Liver (tissue), 9 donors: ENCODE data around the gene PPFIBP2. TPM values are rescaled to one million over a fixed set of nuclear protein-coding genes. Genes with fewer than 3 reads are reported as not detected.

Source experiments
- DNase-seq: peaks from one replicate; pipeline ENCODE4 v3.0.0-alpha.2; 2017; ENCODE audit warnings: low spot score
- H3K27ac ChIP-seq, 2 donors: one replicate each; pipeline ENCODE4 v1.7.0; 2013; ENCODE audit warnings: inconsistent platforms in 2 of 2, low read length in 2 of 2, control low read depth in 1 of 2, low read depth in 1 of 2, mild to moderate bottlenecking in 1 of 2
- H3K27me3 ChIP-seq, 4 donors: one replicate each; pipeline versions ENCODE4 v1.6.1 to v1.7.0; 2013; ENCODE audit warnings: low read length in 3 of 4, inconsistent platforms in 1 of 4, mild to moderate bottlenecking in 1 of 4, moderate library complexity in 1 of 4; ENCODE audit not compliant: control insufficient read depth in 4 of 4, insufficient read depth in 4 of 4
- H3K36me3 ChIP-seq, 4 donors: one replicate each; pipeline versions ENCODE4 v1.6.1 to v1.7.0; 2013; ENCODE audit warnings: low read length in 3 of 4, mild to moderate bottlenecking in 3 of 4, low read depth in 1 of 4, moderate library complexity in 1 of 4; ENCODE audit not compliant: control insufficient read depth in 4 of 4, insufficient read depth in 3 of 4
- H3K4me1 ChIP-seq, 4 donors: one replicate each; pipeline versions ENCODE4 v1.6.1 to v1.7.0; 2013; ENCODE audit warnings: low read length in 3 of 4, mild to moderate bottlenecking in 3 of 4, moderate library complexity in 1 of 4; ENCODE audit not compliant: control insufficient read depth in 4 of 4, insufficient read depth in 4 of 4
- H3K4me3 ChIP-seq, 3 donors: one replicate each; pipeline versions ENCODE4 v1.6.1 to v1.7.0; 2013; ENCODE audit warnings: low read length in 3 of 3, control low read depth in 1 of 3, low read depth in 1 of 3, mild to moderate bottlenecking in 1 of 3
- H3K9ac ChIP-seq, 2 donors: one replicate each; pipeline ENCODE4 v1.7.0; 2013; ENCODE audit warnings: low read length in 2 of 2, mild to moderate bottlenecking in 2 of 2, moderate library complexity in 2 of 2, control low read depth in 1 of 2, low read depth in 1 of 2
- H3K9me3 ChIP-seq, 4 donors: one replicate each; pipeline versions ENCODE4 v1.6.1 to v1.7.0; 2013; ENCODE audit warnings: low read length in 3 of 4; ENCODE audit not compliant: control insufficient read depth in 4 of 4
- ATF3 ChIP-seq: IDR thresholded peaks from 2 replicates; pipeline ENCODE4 v1.6.1; 2016; ENCODE audit warnings: antibody characterized with exemption
- FOXA1 ChIP-seq: IDR thresholded peaks from 2 replicates; pipeline ENCODE4 v1.6.1; 2016; ENCODE audit warnings: antibody characterized with exemption
- HNF4A ChIP-seq, 2 donors: conservative IDR thresholded peaks; 2 replicates each; pipeline ENCODE4 v1.6.1; 2016; ENCODE audit warnings: antibody characterized with exemption in 2 of 2, mild to moderate bottlenecking in 2 of 2
- HNF4G ChIP-seq: IDR thresholded peaks from 2 replicates; pipeline ENCODE4 v1.6.1; 2016; ENCODE audit warnings: antibody characterized with exemption
- JUND ChIP-seq, 2 donors: IDR thresholded peaks; 2 replicates each; pipeline ENCODE4 v1.6.1; 2016; ENCODE audit warnings: antibody characterized with exemption in 2 of 2
- NR2F2 ChIP-seq: IDR thresholded peaks from 2 replicates; pipeline ENCODE4 v1.6.1; 2016; ENCODE audit warnings: antibody characterized with exemption
- RAD21 ChIP-seq, 2 donors: IDR thresholded peaks; 2 replicates each; pipeline ENCODE4 v1.6.1; 2016; ENCODE audit warnings: antibody characterized with exemption in 2 of 2, mild to moderate bottlenecking in 2 of 2
- REST ChIP-seq: IDR thresholded peaks from 2 replicates; pipeline ENCODE4 v1.6.1; 2016; ENCODE audit warnings: antibody characterized with exemption, mild to moderate bottlenecking
- RXRA ChIP-seq, 2 donors: IDR thresholded peaks; 2 replicates each; pipeline ENCODE4 v1.6.1; 2017 to 2018; ENCODE audit warnings: antibody characterized with exemption in 2 of 2, mild to moderate bottlenecking in 1 of 2
- SP1 ChIP-seq: IDR thresholded peaks from 2 replicates; pipeline ENCODE4 v1.6.1; 2018; ENCODE audit warnings: antibody characterized with exemption, mild to moderate bottlenecking
- TAF1 ChIP-seq: conservative IDR thresholded peaks from 2 replicates; pipeline ENCODE4 v1.6.1; 2016; ENCODE audit warnings: antibody characterized with exemption, mild to moderate bottlenecking
- YY1 ChIP-seq: IDR thresholded peaks from 2 replicates; pipeline ENCODE4 v1.6.1; 2016; ENCODE audit warnings: antibody characterized with exemption, mild to moderate bottlenecking
- WGBS: extraction: QIAGEN DNeasy Blood & Tissue Kit; methylation state at CpG from one replicate; pipeline ENCODE4 v1.1.7; 2013; 5-methylcytosine and 5-hydroxymethylcytosine counted together
- polyA plus RNA-seq, 2 donors: library from polyadenylated mRNA; stranded (reverse) in 1 of 2; unstranded in 1 of 2; fragments of 200-250 nt in 1 of 2; fragments of >200 nt in 1 of 2; fragmentation: Nextera tagmentation in 1 of 2; extraction: Ambion mirVana in 1 of 2; gene quantifications; one replicate each; pipeline versions ENCODE4 v1.2.1 to v1.2.3, GENCODE V29; 2013 to 2015
- total RNA-seq, 2 donors: library from RNA; depleted of rRNA; stranded (reverse); fragments of >200 nt; gene quantifications; one replicate each; pipeline ENCODE4 v1.2.3, GENCODE V29; 2014
- TF ChIP-seq, protein P1 (sequence below): IDR thresholded peaks from 2 replicates; pipeline ENCODE4 v1.6.1; 2016; ENCODE audit warnings: antibody characterized with exemption
- TF ChIP-seq, protein P2 (sequence below): IDR thresholded peaks from 2 replicates; pipeline ENCODE4 v1.6.1; 2016; ENCODE audit warnings: antibody characterized with exemption
- donor health status: healthy.
- donor health status: healthy.
- donor health status: healthy.
- donor health status: healthy.
- donor health status: healthy.

PPFIBP2 gene
- total and polyA plus RNA-seq, 4 donors, result 19.6 to 80.0 (median 23.2) TPM

DNA sequence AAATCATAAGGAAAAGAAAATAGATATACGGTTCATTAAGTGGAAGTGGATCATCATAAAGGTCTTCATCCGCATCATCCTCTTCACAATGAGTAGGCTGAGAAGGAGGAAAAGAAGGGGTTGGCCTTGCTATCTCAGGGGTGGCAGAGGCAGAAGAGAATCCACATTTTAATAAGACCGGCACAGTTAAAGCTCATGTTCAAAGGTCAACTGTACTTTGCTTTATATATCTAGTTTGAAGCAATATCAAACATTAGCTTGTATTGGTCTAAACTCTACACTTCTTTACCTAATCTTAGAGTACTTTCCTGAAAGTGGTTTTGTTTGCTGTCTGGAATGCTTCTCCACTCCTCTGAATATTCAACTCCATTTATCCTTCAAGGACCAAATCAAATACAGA lies 5.7 kb upstream of the PPFIBP2 start:
- H3K9me3 ChIP-seq, result no peaks in the 10 kb centered on the region
- 75% methylated on average over 3 of the region's 3 CpGs for WGBS
- H3K9ac ChIP-seq, result no peak overlapping the region
- peaks cover 0 to 2% (median 0%) of the 10 kb centered on the region in 4 donors for H3K36me3 ChIP-seq
- peaks cover 13 to 29% (median 21%) of the 10 kb centered on the region in 4 donors for H3K4me1 ChIP-seq
- H3K4me3 ChIP-seq, result no peak overlapping the region
- no peak for DNase-seq
- no peaks in the 10 kb centered on the region for H3K27me3 ChIP-seq
- no peak overlapping the region for H3K27ac ChIP-seq
- TF ChIP-seq, protein P1, sequence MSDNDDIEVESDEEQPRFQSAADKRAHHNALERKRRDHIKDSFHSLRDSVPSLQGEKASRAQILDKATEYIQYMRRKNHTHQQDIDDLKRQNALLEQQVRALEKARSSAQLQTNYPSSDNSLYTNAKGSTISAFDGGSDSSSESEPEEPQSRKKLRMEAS, result no peak
- TF ChIP-seq RXRA (IDR thresholded peaks at IDR 0.05) (no peak), HNF4A (conservative IDR thresholded peaks at IDR 0.05) (no peak), YY1 (no peak), REST (no peak), NR2F2 (no peak), SP1 (no peak), RAD21 (IDR thresholded peaks at IDR 0.05) (no peak), TAF1 (no peak), HNF4G (no peak), ATF3 (no peak), JUND (IDR thresholded peaks at IDR 0.05) (no peak)

- TF ChIP-seq HNF4G, result no peak
- Histone ChIP-seq H3K9me3 (no peaks in the 10 kb centered on the region), H3K4me3 (no peak overlapping the region), H3K4me1 (peaks cover 13 to 34% (median 23%) of the 10 kb centered on the region in 4 donors), H3K27me3 (no peaks in the 10 kb centered on the region), H3K9ac (no peak overlapping the region), H3K36me3 (no peaks in the 10 kb centered on the region), H3K27ac (no peak overlapping the region)
- 88% methylated on average over 2 of the region's 2 CpGs for WGBS
- DNase-seq, result no peak
Measured at GRCh38 chr11:7509966-7510365, 3.8 kb upstream of the PPFIBP2 start.

DNA sequence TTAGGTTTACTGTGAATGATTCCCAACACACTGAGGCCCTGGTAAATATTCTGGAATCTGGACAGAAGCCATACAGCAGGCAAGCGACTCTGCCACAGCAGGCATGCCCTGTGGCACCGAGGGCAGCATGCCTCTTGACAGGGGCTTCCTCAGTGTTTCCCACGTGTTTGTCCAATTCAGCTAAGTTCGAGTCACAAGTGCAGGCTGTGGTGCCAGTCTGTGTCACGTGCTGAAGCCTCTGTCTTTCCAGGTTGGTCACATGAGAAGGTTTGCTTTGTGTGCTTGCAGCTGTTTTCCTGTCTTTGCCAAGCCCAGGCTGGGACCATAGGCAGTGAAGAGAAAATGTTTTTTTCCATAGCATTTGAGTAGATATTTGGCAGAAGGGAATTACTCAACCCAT lies 2.4 kb upstream of the PPFIBP2 start:
- peak overlapping the region in 1 of 2 donors; percentile 60 for H3K9ac ChIP-seq
- H3K36me3 ChIP-seq, result no peaks in the 10 kb centered on the region
- WGBS, result 13% methylated on average over 5 of the region's 5 CpGs
- H3K9me3 ChIP-seq, result no peaks in the 10 kb centered on the region
- no peak overlapping the region for H3K4me3 ChIP-seq
- H3K27me3 ChIP-seq, result no peaks in the 10 kb centered on the region
- peak; percentile 60 to 77 for TF ChIP-seq HNF4A (conservative IDR thresholded peaks at IDR 0.05)
- TF ChIP-seq YY1, result peak; percentile 60
- TF ChIP-seq SP1, result peak; percentile 60
- TF ChIP-seq, protein P2, sequence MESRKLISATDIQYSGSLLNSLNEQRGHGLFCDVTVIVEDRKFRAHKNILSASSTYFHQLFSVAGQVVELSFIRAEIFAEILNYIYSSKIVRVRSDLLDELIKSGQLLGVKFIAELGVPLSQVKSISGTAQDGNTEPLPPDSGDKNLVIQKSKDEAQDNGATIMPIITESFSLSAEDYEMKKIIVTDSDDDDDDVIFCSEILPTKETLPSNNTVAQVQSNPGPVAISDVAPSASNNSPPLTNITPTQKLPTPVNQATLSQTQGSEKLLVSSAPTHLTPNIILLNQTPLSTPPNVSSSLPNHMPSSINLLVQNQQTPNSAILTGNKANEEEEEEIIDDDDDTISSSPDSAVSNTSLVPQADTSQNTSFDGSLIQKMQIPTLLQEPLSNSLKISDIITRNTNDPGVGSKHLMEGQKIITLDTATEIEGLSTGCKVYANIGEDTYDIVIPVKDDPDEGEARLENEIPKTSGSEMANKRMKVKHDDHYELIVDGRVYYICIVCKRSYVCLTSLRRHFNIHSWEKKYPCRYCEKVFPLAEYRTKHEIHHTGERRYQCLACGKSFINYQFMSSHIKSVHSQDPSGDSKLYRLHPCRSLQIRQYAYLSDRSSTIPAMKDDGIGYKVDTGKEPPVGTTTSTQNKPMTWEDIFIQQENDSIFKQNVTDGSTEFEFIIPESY, result peak; percentile 32
- no peak for TF ChIP-seq NR2F2
- TF ChIP-seq, protein P1, result peak; percentile 90
- TF ChIP-seq RXRA (IDR thresholded peaks at IDR 0.05), result peak; percentile 54 to 71
- TF ChIP-seq RAD21 (IDR thresholded peaks at IDR 0.05), result peak in 1 of 2 donors; percentile 37
- TF ChIP-seq FOXA1, result no peak
- peaks cover 13 to 49% (median 36%) of the 10 kb centered on the region in 4 donors for H3K4me1 ChIP-seq
- DNase-seq, result no peak
- H3K27ac ChIP-seq, result peak overlapping the region; percentile 82 to 87
